Measurements from ENCODE around the gene POLR2E. TPM values are rescaled to one million over a fixed set of nuclear protein-coding genes. Genes with fewer than 3 reads are reported as not detected.

POLR2E gene
- total RNA-seq, 4 donors from 2014 or later: 87.6 to 264 (median 163) TPM

- H3K9me3 ChIP-seq: no peaks in the 10 kb centered on the region
- no peak for TF ChIP-seq POLR2A (IDR thresholded peaks at IDR 0.05)
- TF ChIP-seq CTCF (IDR thresholded peaks at IDR 0.05): no peak
- peaks cover 3 to 34% of the 10 kb centered on the region in 2 donors for H3K4me1 ChIP-seq
- DNase-seq: no peak
- H3K27me3 ChIP-seq: peaks cover 5% of the 10 kb centered on the region
- 64 to 99% methylated on average over 22 to 26 of the region's 37 CpGs for WGBS, 2 donors
- H3K27ac ChIP-seq: no peak overlapping the region
- no peaks in the 10 kb centered on the region for H3K36me3 ChIP-seq
- intact Hi-C loops (cut with DNase I): no loop called here
- H3K4me3 ChIP-seq (replicated peaks in 1 of 3): no peak overlapping the region
These were observed 31.9 kb downstream of the POLR2E start for GRCh38 chr19:1063030-1063908.

GRCh38 chr19:1062387-1063029 is 32.7 kb downstream of the POLR2E start:
- Histone ChIP-seq H3K36me3 (no peaks in the 10 kb centered on the region), H3K27me3 (peaks cover 5% of the 10 kb centered on the region), H3K4me3 (replicated peaks in 1 of 3) (no peak overlapping the region), H3K9me3 (no peaks in the 10 kb centered on the region), H3K4me1 (peaks cover 3 to 32% of the 10 kb centered on the region in 2 donors), H3K27ac (no peak overlapping the region)
- WGBS, 2 donors: 87 to 91% methylated on average over 17 of the region's 17 CpGs
- no peak for DNase-seq
- TF ChIP-seq POLR2A (IDR thresholded peaks at IDR 0.05) (no peak), CTCF (IDR thresholded peaks at IDR 0.05) (no peak)
- intact Hi-C loops (cut with DNase I): no loop called here

GRCh38 chr19:1061987-1062386 is 33.2 kb downstream of the POLR2E start:
- Histone ChIP-seq H3K4me1 (peaks cover 3 to 27% of the 10 kb centered on the region in 2 donors), H3K36me3 (no peaks in the 10 kb centered on the region), H3K9me3 (no peaks in the 10 kb centered on the region), H3K4me3 (replicated peaks in 1 of 3) (no peak overlapping the region), H3K27me3 (peaks cover 1% of the 10 kb centered on the region), H3K27ac (no peak overlapping the region)
- TF ChIP-seq POLR2A (IDR thresholded peaks at IDR 0.05) (no peak), CTCF (IDR thresholded peaks at IDR 0.05) (no peak)
- 89 to 97% methylated on average over 11 to 12 of the region's 20 CpGs for WGBS, 2 donors
- intact Hi-C loops (cut with DNase I): no loop called here
- no peak for DNase-seq

- H3K4me1 ChIP-seq: peaks cover 3 to 14% of the 10 kb centered on the region in 2 donors
- H3K27ac ChIP-seq: no peak overlapping the region
- intact Hi-C loops (cut with DNase I): no loop called here
- WGBS, 2 donors: 84 to 92% methylated on average over 5 of the region's 5 CpGs
- H3K4me3 ChIP-seq (replicated peaks in 1 of 3): no peak overlapping the region
- H3K36me3 ChIP-seq: no peaks in the 10 kb centered on the region
- no peaks in the 10 kb centered on the region for H3K27me3 ChIP-seq
- no peak for DNase-seq
- H3K9me3 ChIP-seq: no peaks in the 10 kb centered on the region
- no peak for TF ChIP-seq POLR2A (IDR thresholded peaks at IDR 0.05)
- no peak for TF ChIP-seq CTCF (IDR thresholded peaks at IDR 0.05)
These were observed 34.5 kb downstream of the POLR2E start for GRCh38 chr19:1060689-1061088.

GRCh38 chr19:1058112-1058511 is 37.1 kb downstream of the POLR2E start:
- H3K27ac ChIP-seq: no peak overlapping the region
- no peaks in the 10 kb centered on the region for H3K27me3 ChIP-seq
- intact Hi-C loops (cut with DNase I): no loop called here
- no peaks in the 10 kb centered on the region for H3K36me3 ChIP-seq
- no peak overlapping the region for H3K4me3 ChIP-seq (replicated peaks in 1 of 3)
- no peak for DNase-seq
- TF ChIP-seq CTCF (IDR thresholded peaks at IDR 0.05) (no peak), POLR2A (IDR thresholded peaks at IDR 0.05) (no peak)
- no peaks in the 10 kb centered on the region for H3K4me1 ChIP-seq
- H3K9me3 ChIP-seq: no peaks in the 10 kb centered on the region
- 97 to 98% methylated on average over 5 of the region's 5 CpGs for WGBS, 2 donors
